Liver (tissue), 9 donors: Measurements from ENCODE around the gene CFAP300. TPM values are rescaled to one million over a fixed set of nuclear protein-coding genes. Genes with fewer than 3 reads are reported as not detected.

Experiments used
- DNase-seq: peaks from one replicate; pipeline ENCODE4 v3.0.0-alpha.2; 2017; ENCODE audit warnings: low spot score
- H3K27ac ChIP-seq, 2 donors: one replicate each; pipeline ENCODE4 v1.7.0; 2013; ENCODE audit warnings: inconsistent platforms in 2 of 2, low read length in 2 of 2, control low read depth in 1 of 2, low read depth in 1 of 2, mild to moderate bottlenecking in 1 of 2
- H3K27me3 ChIP-seq, 4 donors: one replicate each; pipeline versions ENCODE4 v1.6.1 to v1.7.0; 2013; ENCODE audit warnings: low read length in 3 of 4, inconsistent platforms in 1 of 4, mild to moderate bottlenecking in 1 of 4, moderate library complexity in 1 of 4; ENCODE audit not compliant: control insufficient read depth in 4 of 4, insufficient read depth in 4 of 4
- H3K36me3 ChIP-seq, 4 donors: one replicate each; pipeline versions ENCODE4 v1.6.1 to v1.7.0; 2013; ENCODE audit warnings: low read length in 3 of 4, mild to moderate bottlenecking in 3 of 4, low read depth in 1 of 4, moderate library complexity in 1 of 4; ENCODE audit not compliant: control insufficient read depth in 4 of 4, insufficient read depth in 3 of 4
- H3K4me1 ChIP-seq, 4 donors: one replicate each; pipeline versions ENCODE4 v1.6.1 to v1.7.0; 2013; ENCODE audit warnings: low read length in 3 of 4, mild to moderate bottlenecking in 3 of 4, moderate library complexity in 1 of 4; ENCODE audit not compliant: control insufficient read depth in 4 of 4, insufficient read depth in 4 of 4
- H3K4me3 ChIP-seq, 3 donors: one replicate each; pipeline versions ENCODE4 v1.6.1 to v1.7.0; 2013; ENCODE audit warnings: low read length in 3 of 3, control low read depth in 1 of 3, low read depth in 1 of 3, mild to moderate bottlenecking in 1 of 3
- H3K9ac ChIP-seq, 2 donors: one replicate each; pipeline ENCODE4 v1.7.0; 2013; ENCODE audit warnings: low read length in 2 of 2, mild to moderate bottlenecking in 2 of 2, moderate library complexity in 2 of 2, control low read depth in 1 of 2, low read depth in 1 of 2
- H3K9me3 ChIP-seq, 4 donors: one replicate each; pipeline versions ENCODE4 v1.6.1 to v1.7.0; 2013; ENCODE audit warnings: low read length in 3 of 4; ENCODE audit not compliant: control insufficient read depth in 4 of 4
- CTCF ChIP-seq: fragments of 150-350 bp; IDR thresholded peaks from 2 replicates; pipeline ENCODE4 v1.5.1; 2017; ENCODE audit warnings: improper control_type of control experiment, low read depth, low read length; ENCODE audit not compliant: missing input control
- EGR1 ChIP-seq, 2 donors: IDR thresholded peaks; 2 replicates each; pipeline ENCODE4 v1.6.1; 2016 to 2018; ENCODE audit warnings: antibody characterized with exemption in 2 of 2, low read depth in 2 of 2
- FOXA1 ChIP-seq: IDR thresholded peaks from 2 replicates; pipeline ENCODE4 v1.6.1; 2016; ENCODE audit warnings: antibody characterized with exemption
- FOXA2 ChIP-seq: IDR thresholded peaks from 2 replicates; pipeline ENCODE4 v1.6.1; 2016; ENCODE audit warnings: antibody characterized with exemption
- GABPA ChIP-seq, 2 donors: IDR thresholded peaks in 1 of 2; conservative IDR thresholded peaks in 1 of 2; 2 replicates each; pipeline ENCODE4 v1.6.1; 2016; ENCODE audit warnings: antibody characterized with exemption in 2 of 2, mild to moderate bottlenecking in 1 of 2, moderate library complexity in 1 of 2
- HNF4A ChIP-seq, 2 donors: conservative IDR thresholded peaks; 2 replicates each; pipeline ENCODE4 v1.6.1; 2016; ENCODE audit warnings: antibody characterized with exemption in 2 of 2, mild to moderate bottlenecking in 2 of 2
- HNF4G ChIP-seq: IDR thresholded peaks from 2 replicates; pipeline ENCODE4 v1.6.1; 2016; ENCODE audit warnings: antibody characterized with exemption
- JUND ChIP-seq, 2 donors: IDR thresholded peaks; 2 replicates each; pipeline ENCODE4 v1.6.1; 2016; ENCODE audit warnings: antibody characterized with exemption in 2 of 2
- NR2F2 ChIP-seq: IDR thresholded peaks from 2 replicates; pipeline ENCODE4 v1.6.1; 2016; ENCODE audit warnings: antibody characterized with exemption
- RAD21 ChIP-seq, 2 donors: IDR thresholded peaks; 2 replicates each; pipeline ENCODE4 v1.6.1; 2016; ENCODE audit warnings: antibody characterized with exemption in 2 of 2, mild to moderate bottlenecking in 2 of 2
- RXRA ChIP-seq, 2 donors: IDR thresholded peaks; 2 replicates each; pipeline ENCODE4 v1.6.1; 2017 to 2018; ENCODE audit warnings: antibody characterized with exemption in 2 of 2, mild to moderate bottlenecking in 1 of 2
- SP1 ChIP-seq: IDR thresholded peaks from 2 replicates; pipeline ENCODE4 v1.6.1; 2018; ENCODE audit warnings: antibody characterized with exemption, mild to moderate bottlenecking
- TAF1 ChIP-seq: conservative IDR thresholded peaks from 2 replicates; pipeline ENCODE4 v1.6.1; 2016; ENCODE audit warnings: antibody characterized with exemption, mild to moderate bottlenecking
- YY1 ChIP-seq: IDR thresholded peaks from 2 replicates; pipeline ENCODE4 v1.6.1; 2016; ENCODE audit warnings: antibody characterized with exemption, mild to moderate bottlenecking
- WGBS: extraction: QIAGEN DNeasy Blood & Tissue Kit; methylation state at CpG from one replicate; pipeline ENCODE4 v1.1.7; 2013; 5-methylcytosine and 5-hydroxymethylcytosine counted together
- polyA plus RNA-seq, 2 donors: library from polyadenylated mRNA; stranded (reverse) in 1 of 2; unstranded in 1 of 2; fragments of 200-250 nt in 1 of 2; fragments of >200 nt in 1 of 2; fragmentation: Nextera tagmentation in 1 of 2; extraction: Ambion mirVana in 1 of 2; gene quantifications; one replicate each; pipeline versions ENCODE4 v1.2.1 to v1.2.3, GENCODE V29; 2013 to 2015
- total RNA-seq, 2 donors: library from RNA; depleted of rRNA; stranded (reverse); fragments of >200 nt; gene quantifications; one replicate each; pipeline ENCODE4 v1.2.3, GENCODE V29; 2014
- TF ChIP-seq, protein P1 (sequence below): IDR thresholded peaks from 2 replicates; pipeline ENCODE4 v1.6.1; 2016; ENCODE audit warnings: antibody characterized with exemption
- TF ChIP-seq, protein P2 (sequence below): IDR thresholded peaks from 2 replicates; pipeline ENCODE4 v1.6.1; 2016; ENCODE audit warnings: antibody characterized with exemption
- TF ChIP-seq, protein P3 (sequence below): IDR thresholded peaks from 2 replicates; pipeline ENCODE4 v1.6.1; 2016; ENCODE audit warnings: antibody characterized with exemption, mild to moderate bottlenecking
- TF ChIP-seq, protein P4 (sequence below): IDR thresholded peaks from 2 replicates; pipeline ENCODE4 v1.6.1; 2016; ENCODE audit warnings: antibody characterized with exemption
- donor health status: healthy.
- donor health status: healthy.
- donor health status: healthy.
- donor health status: healthy.
- donor health status: healthy.

The CFAP300 gene
- total and polyA plus RNA-seq, 4 donors = 0.09 to 0.22 TPM; not detected in 2

DNA sequence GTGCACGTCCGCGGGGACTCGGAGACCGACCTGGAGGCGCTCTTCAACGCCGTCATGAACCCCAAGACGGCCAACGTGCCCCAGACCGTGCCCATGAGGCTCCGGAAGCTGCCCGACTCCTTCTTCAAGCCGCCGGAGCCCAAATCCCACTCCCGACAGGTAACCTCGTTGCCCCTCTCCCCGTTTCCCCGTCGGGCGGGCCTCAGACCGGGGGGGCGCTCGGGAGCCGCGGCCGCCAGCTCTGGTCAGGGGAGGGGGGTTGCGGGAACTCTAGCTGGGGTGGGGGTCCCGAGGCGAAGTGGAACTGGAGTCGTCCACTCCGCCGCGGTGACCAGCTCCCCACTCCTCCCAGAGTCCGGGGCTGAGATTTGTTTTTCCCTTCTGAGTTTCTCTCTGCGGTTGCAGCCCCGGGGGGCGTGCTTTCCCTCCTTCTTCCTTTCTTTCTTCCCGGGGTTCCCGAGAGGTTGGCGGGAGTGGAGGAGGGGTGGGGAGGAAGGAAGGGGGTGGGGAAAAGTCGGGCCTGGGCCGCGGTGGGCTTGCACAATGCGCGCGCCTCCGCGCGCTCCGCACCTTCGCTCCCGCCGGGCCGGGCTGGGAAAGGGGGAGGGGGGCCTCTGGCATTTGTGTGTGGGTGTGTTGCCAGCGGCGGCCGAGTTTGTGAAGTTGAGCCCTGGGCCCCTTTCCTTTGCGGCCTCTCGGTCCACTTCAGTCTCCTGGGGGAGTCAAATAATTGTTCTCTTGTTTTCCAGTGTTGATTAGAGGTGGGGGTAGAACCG, 64.0 kb downstream of the CFAP300 start:
- H3K27me3 ChIP-seq = no peaks in the 10 kb centered on the region
- WGBS = 1% methylated on average over 61 of the region's 61 CpGs

DNA sequence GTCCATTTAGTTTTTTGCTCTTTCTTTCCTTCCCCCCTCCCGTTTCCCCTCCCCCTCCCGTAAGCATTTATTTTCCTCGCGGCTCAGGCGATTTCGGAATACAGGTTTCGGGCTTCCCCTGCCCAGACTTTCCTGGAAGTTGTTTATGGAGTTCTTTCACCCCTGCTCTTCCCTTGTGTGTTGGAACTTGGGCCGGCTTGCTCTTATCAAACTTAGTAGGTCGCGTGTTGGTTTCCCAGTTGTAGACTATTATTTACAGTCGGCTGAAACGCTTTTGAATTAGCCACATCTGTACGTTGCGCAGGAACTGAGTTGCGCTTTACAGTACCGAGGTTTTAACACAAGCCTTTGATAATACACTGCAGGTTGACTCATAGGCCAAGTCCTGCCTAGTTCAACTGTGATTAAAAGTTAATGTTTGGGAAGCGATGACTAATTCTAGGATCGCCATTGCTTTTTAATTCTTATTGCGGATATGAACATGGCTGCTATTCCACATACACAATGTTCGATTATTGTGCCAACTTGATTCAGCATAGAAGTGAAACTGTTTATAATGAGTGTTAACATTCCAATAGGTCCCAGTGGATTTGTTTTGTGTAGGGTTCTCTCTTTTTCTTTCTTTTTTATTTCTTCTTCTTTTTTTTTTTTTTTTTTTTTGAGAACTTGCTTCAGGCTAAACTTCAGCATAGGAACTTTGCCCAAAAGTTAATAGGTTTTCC, 64.7 kb downstream of the CFAP300 start:
- no peak for DNase-seq
- Histone ChIP-seq H3K27ac (peak overlapping the region; percentile 85 to 98), H3K4me1 (peaks cover 0 to 19% (median 9%) of the 10 kb centered on the region in 4 donors), H3K27me3 (no peaks in the 10 kb centered on the region), H3K36me3 (no peaks in the 10 kb centered on the region), H3K4me3 (peak overlapping the region; percentile 82 to 100 (median 87)), H3K9ac (peak overlapping the region; percentile 35 to 81), H3K9me3 (no peaks in the 10 kb centered on the region)
- WGBS = 1% methylated on average over 20 of the region's 20 CpGs
- TF ChIP-seq RAD21 (IDR thresholded peaks at IDR 0.05) (no peak), HNF4G (no peak), TAF1 (peak; percentile 35), RXRA (IDR thresholded peaks at IDR 0.05) (peak; percentile 66 to 67), CTCF (no peak), JUND (IDR thresholded peaks at IDR 0.05) (peak; percentile 51 to 72), EGR1 (IDR thresholded peaks at IDR 0.05; ENCODE audit: low read depth in 2 of 2) (peak; percentile 4 to 64), YY1 (peak; percentile 85), GABPA (IDR thresholded peaks at IDR 0.05 in 1 of 2, conservative IDR thresholded peaks at IDR 0.05 in 1 of 2) (no peak), FOXA2 (no peak), NR2F2 (peak; percentile 19), HNF4A (conservative IDR thresholded peaks at IDR 0.05) (peak; percentile 29 to 41), FOXA1 (no peak), SP1 (peak; percentile 66)
- TF ChIP-seq, protein P1, sequence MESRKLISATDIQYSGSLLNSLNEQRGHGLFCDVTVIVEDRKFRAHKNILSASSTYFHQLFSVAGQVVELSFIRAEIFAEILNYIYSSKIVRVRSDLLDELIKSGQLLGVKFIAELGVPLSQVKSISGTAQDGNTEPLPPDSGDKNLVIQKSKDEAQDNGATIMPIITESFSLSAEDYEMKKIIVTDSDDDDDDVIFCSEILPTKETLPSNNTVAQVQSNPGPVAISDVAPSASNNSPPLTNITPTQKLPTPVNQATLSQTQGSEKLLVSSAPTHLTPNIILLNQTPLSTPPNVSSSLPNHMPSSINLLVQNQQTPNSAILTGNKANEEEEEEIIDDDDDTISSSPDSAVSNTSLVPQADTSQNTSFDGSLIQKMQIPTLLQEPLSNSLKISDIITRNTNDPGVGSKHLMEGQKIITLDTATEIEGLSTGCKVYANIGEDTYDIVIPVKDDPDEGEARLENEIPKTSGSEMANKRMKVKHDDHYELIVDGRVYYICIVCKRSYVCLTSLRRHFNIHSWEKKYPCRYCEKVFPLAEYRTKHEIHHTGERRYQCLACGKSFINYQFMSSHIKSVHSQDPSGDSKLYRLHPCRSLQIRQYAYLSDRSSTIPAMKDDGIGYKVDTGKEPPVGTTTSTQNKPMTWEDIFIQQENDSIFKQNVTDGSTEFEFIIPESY = no peak
- TF ChIP-seq, protein P2, sequence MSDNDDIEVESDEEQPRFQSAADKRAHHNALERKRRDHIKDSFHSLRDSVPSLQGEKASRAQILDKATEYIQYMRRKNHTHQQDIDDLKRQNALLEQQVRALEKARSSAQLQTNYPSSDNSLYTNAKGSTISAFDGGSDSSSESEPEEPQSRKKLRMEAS = peak; percentile 75
- TF ChIP-seq, protein P3, sequence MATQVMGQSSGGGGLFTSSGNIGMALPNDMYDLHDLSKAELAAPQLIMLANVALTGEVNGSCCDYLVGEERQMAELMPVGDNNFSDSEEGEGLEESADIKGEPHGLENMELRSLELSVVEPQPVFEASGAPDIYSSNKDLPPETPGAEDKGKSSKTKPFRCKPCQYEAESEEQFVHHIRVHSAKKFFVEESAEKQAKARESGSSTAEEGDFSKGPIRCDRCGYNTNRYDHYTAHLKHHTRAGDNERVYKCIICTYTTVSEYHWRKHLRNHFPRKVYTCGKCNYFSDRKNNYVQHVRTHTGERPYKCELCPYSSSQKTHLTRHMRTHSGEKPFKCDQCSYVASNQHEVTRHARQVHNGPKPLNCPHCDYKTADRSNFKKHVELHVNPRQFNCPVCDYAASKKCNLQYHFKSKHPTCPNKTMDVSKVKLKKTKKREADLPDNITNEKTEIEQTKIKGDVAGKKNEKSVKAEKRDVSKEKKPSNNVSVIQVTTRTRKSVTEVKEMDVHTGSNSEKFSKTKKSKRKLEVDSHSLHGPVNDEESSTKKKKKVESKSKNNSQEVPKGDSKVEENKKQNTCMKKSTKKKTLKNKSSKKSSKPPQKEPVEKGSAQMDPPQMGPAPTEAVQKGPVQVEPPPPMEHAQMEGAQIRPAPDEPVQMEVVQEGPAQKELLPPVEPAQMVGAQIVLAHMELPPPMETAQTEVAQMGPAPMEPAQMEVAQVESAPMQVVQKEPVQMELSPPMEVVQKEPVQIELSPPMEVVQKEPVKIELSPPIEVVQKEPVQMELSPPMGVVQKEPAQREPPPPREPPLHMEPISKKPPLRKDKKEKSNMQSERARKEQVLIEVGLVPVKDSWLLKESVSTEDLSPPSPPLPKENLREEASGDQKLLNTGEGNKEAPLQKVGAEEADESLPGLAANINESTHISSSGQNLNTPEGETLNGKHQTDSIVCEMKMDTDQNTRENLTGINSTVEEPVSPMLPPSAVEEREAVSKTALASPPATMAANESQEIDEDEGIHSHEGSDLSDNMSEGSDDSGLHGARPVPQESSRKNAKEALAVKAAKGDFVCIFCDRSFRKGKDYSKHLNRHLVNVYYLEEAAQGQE = no peak

More for the DNA sequence above, 64.0 kb downstream of the CFAP300 start:
- Histone ChIP-seq H3K9me3 (no peaks in the 10 kb centered on the region), H3K9ac (peak overlapping the region; percentile 81 to 88), H3K36me3 (no peaks in the 10 kb centered on the region), H3K4me3 (peak overlapping the region; percentile 82 to 100 (median 87)), H3K4me1 (peaks cover 0 to 15% (median 8%) of the 10 kb centered on the region in 4 donors), H3K27ac (peak overlapping the region; percentile 85 to 98)
- peak in 1 of 2 donors; percentile 56 for TF ChIP-seq EGR1 (IDR thresholded peaks at IDR 0.05; ENCODE audit: low read depth in 2 of 2)
- no peak for TF ChIP-seq HNF4G
- no peak for TF ChIP-seq GABPA (IDR thresholded peaks at IDR 0.05 in 1 of 2, conservative IDR thresholded peaks at IDR 0.05 in 1 of 2)
- TF ChIP-seq SP1 = no peak
- no peak for TF ChIP-seq TAF1
- no peak for TF ChIP-seq FOXA2
- TF ChIP-seq, protein P1 = no peak
- TF ChIP-seq, protein P4, sequence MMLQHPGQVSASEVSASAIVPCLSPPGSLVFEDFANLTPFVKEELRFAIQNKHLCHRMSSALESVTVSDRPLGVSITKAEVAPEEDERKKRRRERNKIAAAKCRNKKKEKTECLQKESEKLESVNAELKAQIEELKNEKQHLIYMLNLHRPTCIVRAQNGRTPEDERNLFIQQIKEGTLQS = no peak
- peak; percentile 70 for DNase-seq
